SK-N-MC (cell line): ENCODE results near the gene NR2F2.

ENCODE experiments used
- EZH2 ChIP-seq: fragments of 200-600 bp; sonication (generic); IDR thresholded peaks from one replicate; pipeline ENCODE4 v1.6.1; 2017; ENCODE audit warnings: antibody characterized with exemption
- POLR2AphosphoS5 ChIP-seq: IDR thresholded peaks from 2 replicates; pipeline ENCODE4 v1.6.1; 2012; ENCODE audit warnings: mild to moderate bottlenecking, low read depth, low read length, borderline replicate concordance

DNA sequence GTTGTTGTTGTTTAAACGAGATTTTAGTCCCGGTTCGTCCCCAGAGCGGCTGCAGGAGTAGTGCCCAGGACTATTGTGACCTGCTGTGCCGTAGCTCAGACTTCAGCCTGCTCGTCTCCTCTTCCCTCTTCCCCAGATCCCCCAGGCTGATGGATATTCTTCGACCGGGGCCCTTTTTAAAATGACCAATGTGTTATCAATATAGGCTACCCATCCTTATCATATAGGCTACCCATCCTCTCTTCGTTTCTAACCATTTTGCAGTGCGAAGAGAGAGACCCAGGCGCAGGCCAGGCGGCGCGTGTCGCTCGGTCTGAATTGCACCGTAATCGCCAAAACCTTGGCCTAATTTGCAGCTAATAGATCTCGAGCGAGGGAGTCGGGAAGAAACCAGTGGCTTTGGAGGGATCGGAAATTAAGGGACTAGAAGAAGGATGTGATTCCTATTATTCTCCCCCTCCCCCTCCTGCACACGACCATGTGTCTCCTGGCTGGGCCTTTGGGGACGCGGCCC is 23.0 kb downstream of the NR2F2 start:
- TF ChIP-seq POLR2AphosphoS5 (no peak), EZH2 (no peak)
